GM12878 (cell line): ENCODE data around the gene EOLA1. TPM values are rescaled to one million over a fixed set of nuclear protein-coding genes. Genes with fewer than 3 reads are reported as not detected.

Experiments used
- BMI1 ChIP-seq: fragments of 450-650 bp; IDR thresholded peaks from 2 replicates; pipeline ENCODE4 v1.6.1; 2016; ENCODE audit warnings: mild to moderate bottlenecking, moderate library complexity, borderline replicate concordance
- CEBPB ChIP-seq, 2 experiments: fragments of 150-350 bp in 1 of 2; IDR thresholded peaks; 2 replicates each; pipeline ENCODE4 v1.6.1; 2012 to 2014; ENCODE audit warnings: low read depth in 2 of 2, low read length in 2 of 2, borderline replicate concordance in 1 of 2, inconsistent platforms in 1 of 2
- CREB1 ChIP-seq: IDR thresholded peaks from 2 replicates; pipeline ENCODE4 v1.6.1; 2012; ENCODE audit warnings: low read depth, mild to moderate bottlenecking, inconsistent platforms
- CREM ChIP-seq: IDR thresholded peaks from 2 replicates; pipeline ENCODE4 v1.6.1; 2014; ENCODE audit warnings: antibody characterized with exemption, low read depth
- E4F1 ChIP-seq: fragments of 450-650 bp; IDR thresholded peaks from 2 replicates; pipeline ENCODE4 v1.6.1; 2018; ENCODE audit warnings: borderline replicate concordance, mild to moderate bottlenecking; ENCODE audit not compliant: partially characterized antibody
- FOXK2 ChIP-seq: fragments of 450-650 bp; IDR thresholded peaks from 2 replicates; pipeline ENCODE4 v1.6.1; 2017; ENCODE audit warnings: mild to moderate bottlenecking, moderate library complexity
- GABPA ChIP-seq: IDR thresholded peaks from 2 replicates; pipeline ENCODE4 v1.6.1; 2014; ENCODE audit warnings: antibody characterized with exemption, low read depth, mild to moderate bottlenecking, inconsistent platforms
- IKZF1 ChIP-seq: fragments of 450-650 bp; conservative IDR thresholded peaks from 2 replicates; pipeline ENCODE4 v1.6.1; 2017; ENCODE audit warnings: antibody characterized with exemption, mild to moderate bottlenecking
- IRF3 ChIP-seq: fragments of 450-650 bp; IDR thresholded peaks from 2 replicates; pipeline ENCODE4 v1.6.1; 2014; ENCODE audit warnings: mild to moderate bottlenecking
- MYC ChIP-seq: IDR thresholded peaks from 2 replicates; pipeline ENCODE4 v1.6.1; 2011; ENCODE audit warnings: mild to moderate bottlenecking, low read length, moderate library complexity, inconsistent platforms; ENCODE audit not compliant: insufficient read depth, insufficient replicate concordance, insufficient read length, severe bottlenecking
- NBN ChIP-seq: fragments of 450-650 bp; IDR thresholded peaks from 2 replicates; pipeline ENCODE4 v1.6.1; 2016
- POLR2A ChIP-seq: IDR thresholded peaks from 2 replicates; pipeline ENCODE4 v1.6.1; 2011; ENCODE audit warnings: low read depth, mild to moderate bottlenecking, low read length
- RBBP5 ChIP-seq: fragments of 200-600 bp; sonication (generic); conservative IDR thresholded peaks from 2 replicates; pipeline ENCODE4 v1.6.1; 2016
- RELA ChIP-seq: fragments of 450-650 bp; IDR thresholded peaks from 2 replicates; pipeline ENCODE4 v1.8.0; 2014; ENCODE audit warnings: borderline replicate concordance; ENCODE audit not compliant: partially characterized antibody
- REST ChIP-seq: IDR thresholded peaks from 2 replicates; pipeline ENCODE4 v1.6.1; 2012; ENCODE audit warnings: mild to moderate bottlenecking, low read depth, low read length
- SMC3 ChIP-seq: IDR thresholded peaks from 2 replicates; pipeline ENCODE4 v1.6.1; 2011; ENCODE audit warnings: low read length, improper control_type of control experiment, borderline replicate concordance
- STAT1 ChIP-seq: fragments of 450-650 bp; conservative IDR thresholded peaks from 2 replicates; pipeline ENCODE4 v1.6.1; 2014; ENCODE audit warnings: antibody characterized with exemption, mild to moderate bottlenecking
- TBL1XR1 ChIP-seq: IDR thresholded peaks from 2 replicates; pipeline ENCODE4 v1.6.1; 2012; ENCODE audit warnings: low read depth, low read length, improper control_type of control experiment
- USF2 ChIP-seq: IDR thresholded peaks from 2 replicates; pipeline ENCODE4 v1.6.1; 2011; ENCODE audit warnings: low read depth, low read length, improper control_type of control experiment, borderline replicate concordance
- YY1 ChIP-seq: IDR thresholded peaks from 2 replicates; pipeline ENCODE4 v1.6.1; 2011; ENCODE audit warnings: low read depth, mild to moderate bottlenecking, low read length
- ZNF24 ChIP-seq: fragments of 450-650 bp; IDR thresholded peaks from 2 replicates; pipeline ENCODE4 v1.6.1; 2017; ENCODE audit warnings: antibody characterized with exemption, mild to moderate bottlenecking
- ZNF384 ChIP-seq: IDR thresholded peaks from 2 replicates; pipeline ENCODE4 v1.6.1; 2012; ENCODE audit warnings: low read depth, mild to moderate bottlenecking, low read length, improper control_type of control experiment, borderline replicate concordance
- polyA plus RNA-seq, 11 experiments: library from polyadenylated mRNA; depleted of rRNA in 4 of 11; unstranded in 6 of 11; stranded (reverse) in 5 of 11; fragments of >200 nt; fragmentation: Nextera tagmentation in 4 of 11; fragmentation: Illumina TruSeq in 1 of 11; extraction: Ambion mirVana in 4 of 11; extraction: Trizol in 1 of 11; gene quantifications; 1 replicate in 1 of 11; 2 replicates in 10 of 11; pipeline versions ENCODE4 v1.2.1 to v1.2.3, GENCODE V29; 2011 to 2016; ENCODE audit warnings: inconsistent platforms in 2 of 11, missing spikeins in 2 of 11, low read depth in 1 of 11
- total RNA-seq, 4 experiments: library from RNA; depleted of rRNA in 3 of 4; stranded (reverse); fragments of >200 nt in 3 of 4; fragmentation: Illumina TruSeq in 1 of 4; extraction: Trizol in 1 of 4; gene quantifications; 2 replicates each; pipeline versions ENCODE4 v1.2.1 to v1.2.3, GENCODE V29; 2013 to 2021

EOLA1 gene
- total and polyA plus RNA-seq, 10 of the 15 experiments (the other 5 are each of a cell fraction or from before 2014, with no cell fraction given): 9.2 to 42.3 (median 24.3) TPM

- peak; percentile 91 for TF ChIP-seq CREB1
- TF ChIP-seq TBL1XR1: no peak
- no peak for TF ChIP-seq ZNF24
- no peak for TF ChIP-seq GABPA
- TF ChIP-seq E4F1: no peak
- no peak for TF ChIP-seq IRF3
- TF ChIP-seq POLR2A: peak; percentile 89
- TF ChIP-seq CREM: peak; percentile 74; the same call in 1 of the 2 replicates
- no peak for TF ChIP-seq REST
- no peak for TF ChIP-seq MYC
- no peak for TF ChIP-seq CEBPB (IDR thresholded peaks at IDR 0.05; ENCODE audit: borderline replicate concordance in 1 of 2, low read depth in 2 of 2, low read length in 2 of 2)
- no peak for TF ChIP-seq STAT1
- TF ChIP-seq RBBP5: no peak
- TF ChIP-seq SMC3: no peak
- no peak for TF ChIP-seq ZNF384
- TF ChIP-seq IKZF1: peak; percentile 65
- TF ChIP-seq YY1: no peak
- no peak for TF ChIP-seq RELA
- TF ChIP-seq NBN: 0 out of 2 replicates have a peak, but pooled peaks have one; percentile 47
- no peak for TF ChIP-seq USF2
- TF ChIP-seq FOXK2: peak; percentile 25; the same call in 1 of the 2 replicates
- TF ChIP-seq BMI1: peak; percentile 80
Measured at GRCh38 chrX:149540621-149541520, at the start of gene EOLA1 (continued).
